Gastrocnemius medialis (tissue), 4 donors: ENCODE measurements around the gene ITGB7. TPM values are rescaled to one million over a fixed set of nuclear protein-coding genes. Genes with fewer than 3 reads are reported as not detected.

Source experiments
- ATAC-seq, 2 donors: fragments of 150-250 bp; one replicate each; pipeline ENCODE4 v1.9.1; 2016
- DNase-seq, 2 donors: peaks; one replicate each; pipeline ENCODE4 v3.0.0-alpha.2; 2019
- H3K27ac ChIP-seq, 4 donors: fragments of 200-600 bp; sonication (generic); 1 replicate in 1 of 4; 2 replicates in 3 of 4; pipeline ENCODE4 v1.5.1; 2016 to 2018; ENCODE audit warnings: mild to moderate bottlenecking in 2 of 4, moderate library complexity in 1 of 4
- H3K27me3 ChIP-seq, 3 donors: fragments of 200-600 bp; sonication (generic) in 2 of 3; 1 replicate in 1 of 3; 2 replicates in 2 of 3; pipeline versions ENCODE4 v1.5.1 to v1.6.0; 2016 to 2019; ENCODE audit warnings: mild to moderate bottlenecking in 1 of 3, moderate library complexity in 1 of 3
- H3K36me3 ChIP-seq, 2 donors: fragments of 200-600 bp; sonication (generic) in 1 of 2; one replicate each; pipeline ENCODE4 v1.5.1; 2017 to 2018
- H3K4me1 ChIP-seq, 2 donors: fragments of 200-600 bp; sonication (generic) in 1 of 2; one replicate each; pipeline ENCODE4 v1.5.1; 2016 to 2017; ENCODE audit warnings: mild to moderate bottlenecking in 2 of 2
- H3K4me3 ChIP-seq, 4 donors: fragments of 200-600 bp; sonication (generic) in 3 of 4; 1 replicate in 1 of 4; 2 replicates in 3 of 4; pipeline ENCODE4 v1.5.1; 2016 to 2019; ENCODE audit warnings: mild to moderate bottlenecking in 2 of 4
- H3K9me3 ChIP-seq, 3 donors: fragments of 200-600 bp; sonication (generic) in 2 of 3; 1 replicate in 1 of 3; 2 replicates in 2 of 3; pipeline ENCODE4 v1.5.1; 2016 to 2019
- POLR2A ChIP-seq, 2 donors: fragments of 450-650 bp; IDR thresholded peaks; one replicate each; pipeline ENCODE4 v1.6.1; 2017; ENCODE audit warnings: antibody characterized with exemption in 2 of 2, mild to moderate bottlenecking in 2 of 2, moderate library complexity in 2 of 2
- in situ Hi-C, 4 donors: fragments of 200-750 bp; cut with MboI; loops; one replicate each; pipeline versions ENCODE4 v1.15.0 to v1.8.0; 2017; ENCODE audit warnings: low sequenced_read_pairs in 4 of 4
- intact Hi-C: fragments of 100-400 bp; cut with DNase I; formaldehyde crosslinking; loops from one replicate; pipeline ENCODE4 v1.15.1; 2023; ENCODE audit warnings: low total_unique reads
- total RNA-seq, 4 donors: library from RNA; depleted of rRNA; stranded (reverse); fragments of >200 nt; gene quantifications; one replicate each; pipeline versions ENCODE4 v1.1.0 to v1.2.3, GENCODE V29; 2016
- TF ChIP-seq, protein P1 (sequence below), 5 experiments: fragments of 450-650 bp in 3 of 5; fragments of 200-600 bp in 2 of 5; sonication (generic) in 2 of 5; IDR thresholded peaks in 4 of 5; conservative IDR thresholded peaks in 1 of 5; 1 replicate in 4 of 5; 2 replicates in 1 of 5; pipeline ENCODE4 v1.5.1; 2016 to 2019; ENCODE audit warnings: antibody characterized with exemption in 5 of 5, mild to moderate bottlenecking in 3 of 5, moderate library complexity in 3 of 5

Gene ITGB7
- total RNA-seq, 4 donors from 2014 or later = 0.73 to 0.81 TPM; not detected in 2

DNA sequence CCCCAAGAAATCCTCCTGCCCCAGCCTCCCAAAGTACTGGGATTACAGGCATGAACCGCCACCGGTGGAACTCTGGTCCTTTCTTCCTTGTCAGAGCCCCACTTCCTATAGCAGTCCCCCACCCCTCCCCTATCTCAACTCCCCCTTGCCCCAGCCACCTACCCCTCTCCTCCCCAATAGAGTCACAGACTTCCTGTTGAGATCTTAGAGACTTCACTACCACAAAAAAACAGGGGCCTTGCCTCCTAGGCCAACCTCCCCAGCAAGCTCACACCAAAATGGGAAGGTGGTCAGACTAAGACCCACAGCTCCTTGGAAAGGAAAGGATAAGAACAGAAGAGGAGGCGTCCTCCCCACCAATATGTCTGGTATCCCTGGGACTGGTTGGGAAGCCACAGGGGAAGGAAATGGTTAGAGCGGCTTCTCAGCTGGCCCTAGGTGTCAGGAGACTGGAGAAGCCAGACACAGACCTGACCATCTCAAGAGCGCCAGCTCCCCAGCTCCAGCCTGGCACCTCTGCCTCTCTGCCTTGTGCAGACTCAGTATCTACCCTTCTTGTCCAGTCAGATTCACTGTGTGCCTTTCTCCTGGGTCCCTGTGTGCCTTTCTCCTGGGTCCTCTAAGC is 8.5 kb downstream of the ITGB7 start:
- Histone ChIP-seq H3K4me1 (peaks cover 0 to 9% of the 10 kb centered on the region in 2 donors), H3K4me3 (no peak overlapping the region), H3K27ac (no peak overlapping the region), H3K9me3 (no peaks in the 10 kb centered on the region), H3K27me3 (peaks cover 0 to 5% (median 3%) of the 10 kb centered on the region in 3 donors), H3K36me3 (no peaks in the 10 kb centered on the region)
- ATAC-seq (no peak), DNase-seq (no peak)
- TF ChIP-seq, protein P1, sequence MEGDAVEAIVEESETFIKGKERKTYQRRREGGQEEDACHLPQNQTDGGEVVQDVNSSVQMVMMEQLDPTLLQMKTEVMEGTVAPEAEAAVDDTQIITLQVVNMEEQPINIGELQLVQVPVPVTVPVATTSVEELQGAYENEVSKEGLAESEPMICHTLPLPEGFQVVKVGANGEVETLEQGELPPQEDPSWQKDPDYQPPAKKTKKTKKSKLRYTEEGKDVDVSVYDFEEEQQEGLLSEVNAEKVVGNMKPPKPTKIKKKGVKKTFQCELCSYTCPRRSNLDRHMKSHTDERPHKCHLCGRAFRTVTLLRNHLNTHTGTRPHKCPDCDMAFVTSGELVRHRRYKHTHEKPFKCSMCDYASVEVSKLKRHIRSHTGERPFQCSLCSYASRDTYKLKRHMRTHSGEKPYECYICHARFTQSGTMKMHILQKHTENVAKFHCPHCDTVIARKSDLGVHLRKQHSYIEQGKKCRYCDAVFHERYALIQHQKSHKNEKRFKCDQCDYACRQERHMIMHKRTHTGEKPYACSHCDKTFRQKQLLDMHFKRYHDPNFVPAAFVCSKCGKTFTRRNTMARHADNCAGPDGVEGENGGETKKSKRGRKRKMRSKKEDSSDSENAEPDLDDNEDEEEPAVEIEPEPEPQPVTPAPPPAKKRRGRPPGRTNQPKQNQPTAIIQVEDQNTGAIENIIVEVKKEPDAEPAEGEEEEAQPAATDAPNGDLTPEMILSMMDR (IDR thresholded peaks at IDR 0.05 in 4 of 5, conservative IDR thresholded peaks at IDR 0.05 in 1 of 5) = no peak
- TF ChIP-seq POLR2A (IDR thresholded peaks at IDR 0.05) = no peak
- in situ Hi-C loops = loop anchor here in 1 of 4 donors (25.0 kb wide), 1 partner anchor 136 kb away; the partner anchor contains the start of gene TNS2
- intact Hi-C loops = no loop called here

DNA sequence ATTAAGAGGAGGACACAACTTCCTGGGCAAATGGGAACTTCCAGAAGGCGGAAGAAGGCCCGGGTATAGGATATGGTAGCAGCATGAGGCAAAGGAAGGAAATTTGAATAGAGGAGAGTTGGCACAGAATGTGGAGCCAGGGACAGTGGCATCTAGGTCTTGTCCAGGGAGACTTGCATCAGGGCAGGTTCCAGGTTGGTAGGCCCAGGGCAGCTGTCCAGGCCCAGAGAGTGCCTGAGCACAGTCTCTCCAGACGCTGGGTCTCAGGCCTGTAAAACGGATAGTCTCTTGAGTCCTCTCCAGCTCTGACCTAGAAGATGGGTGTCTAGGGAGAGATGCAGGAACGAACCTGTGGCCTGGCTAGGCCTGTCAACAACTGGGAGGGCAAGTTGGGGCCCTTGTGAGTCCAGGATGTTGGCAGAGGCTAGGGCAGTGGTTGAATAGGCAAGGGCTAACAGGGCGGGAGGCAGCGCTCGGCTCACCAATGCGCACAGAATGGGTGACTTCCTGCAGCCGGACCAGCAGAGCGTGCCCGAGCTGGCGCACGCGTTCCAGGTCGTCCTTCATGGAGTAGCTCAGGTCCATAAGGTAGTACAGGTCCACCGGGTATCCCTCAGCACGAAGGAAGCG is 9.9 kb downstream of the ITGB7 start:
- Histone ChIP-seq H3K9me3 (no peaks in the 10 kb centered on the region), H3K27ac (no peak overlapping the region), H3K4me3 (peak overlapping the region; percentile 24 to 38 (median 29)), H3K27me3 (peaks cover 0 to 5% (median 3%) of the 10 kb centered on the region in 3 donors), H3K4me1 (peaks cover 0 to 9% of the 10 kb centered on the region in 2 donors), H3K36me3 (no peaks in the 10 kb centered on the region)
- intact Hi-C loops = loop anchor here (1.0 kb wide), 2 partner anchors 38 to 131 kb away; no protein-coding TSS in a partner anchor
- ATAC-seq (peak in 1 of 2 donors; percentile 22), DNase-seq (no peak)
- in situ Hi-C loops = loop anchor here in 1 of 4 donors (25.0 kb wide), 1 partner anchor 135 kb away; the partner anchor contains the start of gene TNS2
- TF ChIP-seq, protein P1 (IDR thresholded peaks at IDR 0.05 in 4 of 5, conservative IDR thresholded peaks at IDR 0.05 in 1 of 5) = no peak

DNA sequence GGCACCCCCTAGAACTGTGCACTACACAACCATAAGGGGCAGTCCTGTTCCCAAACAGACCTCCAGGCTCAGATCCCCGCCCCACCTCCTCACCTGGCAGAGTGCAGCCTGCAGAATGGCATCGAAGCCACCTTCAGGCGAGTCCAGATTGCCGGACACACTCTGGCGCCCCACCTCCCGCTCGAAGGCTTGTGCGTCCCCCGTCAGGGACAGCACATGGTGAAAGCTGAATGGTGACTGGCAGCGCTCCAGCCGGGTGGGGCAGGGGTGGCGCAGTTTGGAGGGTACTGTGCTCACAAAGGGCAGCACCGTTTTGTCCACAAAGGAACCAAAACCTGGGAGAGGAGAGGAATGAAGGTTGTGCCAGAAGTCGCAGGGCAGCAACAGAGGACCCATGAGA is 10.6 kb downstream of the ITGB7 start:
- in situ Hi-C loops = loop anchor here in 1 of 4 donors (25.0 kb wide), 1 partner anchor 134 kb away; the partner anchor contains the start of gene TNS2
- intact Hi-C loops = no loop called here
- Histone ChIP-seq H3K4me3 (no peak overlapping the region), H3K9me3 (no peaks in the 10 kb centered on the region), H3K27me3 (peaks cover 0 to 5% (median 3%) of the 10 kb centered on the region in 3 donors), H3K27ac (no peak overlapping the region), H3K36me3 (no peaks in the 10 kb centered on the region), H3K4me1 (peaks cover 0 to 9% of the 10 kb centered on the region in 2 donors)
- DNase-seq (no peak), ATAC-seq (no peak)
- TF ChIP-seq, protein P1 (IDR thresholded peaks at IDR 0.05 in 4 of 5, conservative IDR thresholded peaks at IDR 0.05 in 1 of 5) = no peak
- no peak for TF ChIP-seq POLR2A (IDR thresholded peaks at IDR 0.05)

DNA sequence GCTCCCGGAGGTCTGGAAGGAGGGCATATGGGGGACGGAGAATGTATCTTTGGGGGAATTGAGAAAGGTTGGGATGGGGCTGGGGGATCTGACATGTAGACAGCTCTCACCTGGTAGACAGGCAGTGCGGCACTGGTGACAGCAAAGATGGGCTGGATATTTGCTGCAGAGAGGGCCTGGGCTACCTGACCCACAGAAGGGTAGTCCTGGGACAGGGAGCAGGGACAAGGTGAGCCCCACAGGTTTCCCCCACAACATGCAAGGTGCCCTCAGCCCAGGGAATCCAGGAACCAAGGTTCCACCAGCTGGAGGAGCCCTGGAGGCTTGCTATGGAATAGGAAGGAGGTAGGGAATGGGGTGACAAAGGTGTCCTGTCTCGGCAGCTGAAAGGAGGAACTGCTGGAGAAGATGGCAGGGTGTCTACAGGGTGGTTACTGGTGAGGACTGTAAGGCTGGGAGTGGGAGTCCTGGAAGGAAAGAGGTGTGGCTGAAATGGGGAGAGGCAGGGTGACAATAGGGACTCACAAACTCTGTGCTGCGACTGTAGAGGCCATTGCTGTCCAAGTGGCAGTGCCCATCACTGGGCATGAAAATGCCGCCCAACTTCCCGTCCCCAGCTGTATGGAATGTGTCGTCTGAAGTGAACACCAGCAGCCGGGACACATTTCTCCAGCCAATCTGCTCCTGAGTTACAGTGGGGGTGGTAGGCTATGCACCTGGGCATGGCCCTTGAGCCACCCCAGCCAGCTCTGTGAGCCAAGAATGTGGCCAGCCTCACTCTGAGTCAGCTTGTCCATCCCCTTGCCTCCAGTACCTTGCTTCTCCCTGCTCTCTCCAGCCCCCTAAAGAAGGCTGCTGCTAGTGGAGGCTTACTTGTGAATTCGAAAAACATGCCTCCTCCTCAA is 11.3 kb downstream of the ITGB7 start:
- intact Hi-C loops = no loop called here
- in situ Hi-C loops = loop anchor here in 1 of 4 donors (25.0 kb wide), 1 partner anchor 133 kb away; the partner anchor contains the start of gene TNS2
- peaks cover 0 to 9% of the 10 kb centered on the region in 2 donors for H3K4me1 ChIP-seq
- H3K36me3 ChIP-seq = no peaks in the 10 kb centered on the region
- DNase-seq (no peak), ATAC-seq (no peak)
- H3K27ac ChIP-seq = no peak overlapping the region
- no peaks in the 10 kb centered on the region for H3K9me3 ChIP-seq
- TF ChIP-seq, protein P1 (IDR thresholded peaks at IDR 0.05 in 4 of 5, conservative IDR thresholded peaks at IDR 0.05 in 1 of 5) = no peak
- no peak for TF ChIP-seq POLR2A (IDR thresholded peaks at IDR 0.05)
- H3K4me3 ChIP-seq = no peak overlapping the region
- peaks cover 0 to 5% (median 3%) of the 10 kb centered on the region in 3 donors for H3K27me3 ChIP-seq
